Nasal cavity respiratory epithelium epithelial cell of viscerocranial mucosa (primary cell): Measurements from ENCODE around the gene LPAR5. TPM values are rescaled to one million over a fixed set of nuclear protein-coding genes. Genes with fewer than 3 reads are reported as not detected.

ENCODE experiments used
- total RNA-seq: library from RNA; depleted of rRNA; stranded (reverse); fragments of >200 nt; gene quantifications from 2 replicates; pipeline ENCODE4 v1.2.3, GENCODE V29; 2014

Gene LPAR5
- 2.7 and 5.1 TPM in 2 replicates for total RNA-seq

DNA sequence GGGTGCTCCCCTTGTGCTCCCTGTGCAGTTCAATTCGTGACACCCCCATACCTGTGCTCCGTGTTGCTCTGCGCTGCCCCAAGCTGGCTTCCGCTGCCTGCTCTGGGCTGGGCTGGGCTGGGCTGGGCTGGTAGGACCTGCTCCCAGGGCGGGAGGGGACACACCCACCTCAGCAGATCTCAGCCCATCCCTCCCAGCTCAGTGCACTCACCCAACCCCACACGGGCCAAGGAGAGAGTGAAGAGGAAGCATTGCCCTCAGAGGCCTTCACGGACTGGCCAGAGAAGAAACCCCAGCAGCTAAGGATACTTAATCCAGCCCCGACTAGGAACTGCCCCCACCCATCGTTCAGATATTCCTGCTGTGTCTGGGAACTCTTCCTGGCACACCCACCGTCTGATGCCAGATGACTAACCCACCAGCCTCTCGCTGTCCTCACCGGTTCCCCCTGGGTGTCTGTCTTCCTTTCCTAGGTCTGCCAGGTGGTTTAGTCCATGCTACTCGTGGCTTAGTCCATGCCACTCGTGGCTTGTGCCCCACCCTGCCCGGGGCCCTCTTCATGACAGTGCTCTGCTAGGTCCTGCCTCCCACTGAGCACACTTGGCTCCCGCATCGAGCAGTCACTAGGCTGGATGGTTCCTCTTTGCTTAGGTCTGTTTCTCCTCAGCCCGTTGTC, at the start of gene LPAR5:
Gene LPAR5 (minus strand): TSS at position 104 of the 676 bp plus-strand sequence. CDS start 14,711 bp downstream, outside the sequence.

DNA sequence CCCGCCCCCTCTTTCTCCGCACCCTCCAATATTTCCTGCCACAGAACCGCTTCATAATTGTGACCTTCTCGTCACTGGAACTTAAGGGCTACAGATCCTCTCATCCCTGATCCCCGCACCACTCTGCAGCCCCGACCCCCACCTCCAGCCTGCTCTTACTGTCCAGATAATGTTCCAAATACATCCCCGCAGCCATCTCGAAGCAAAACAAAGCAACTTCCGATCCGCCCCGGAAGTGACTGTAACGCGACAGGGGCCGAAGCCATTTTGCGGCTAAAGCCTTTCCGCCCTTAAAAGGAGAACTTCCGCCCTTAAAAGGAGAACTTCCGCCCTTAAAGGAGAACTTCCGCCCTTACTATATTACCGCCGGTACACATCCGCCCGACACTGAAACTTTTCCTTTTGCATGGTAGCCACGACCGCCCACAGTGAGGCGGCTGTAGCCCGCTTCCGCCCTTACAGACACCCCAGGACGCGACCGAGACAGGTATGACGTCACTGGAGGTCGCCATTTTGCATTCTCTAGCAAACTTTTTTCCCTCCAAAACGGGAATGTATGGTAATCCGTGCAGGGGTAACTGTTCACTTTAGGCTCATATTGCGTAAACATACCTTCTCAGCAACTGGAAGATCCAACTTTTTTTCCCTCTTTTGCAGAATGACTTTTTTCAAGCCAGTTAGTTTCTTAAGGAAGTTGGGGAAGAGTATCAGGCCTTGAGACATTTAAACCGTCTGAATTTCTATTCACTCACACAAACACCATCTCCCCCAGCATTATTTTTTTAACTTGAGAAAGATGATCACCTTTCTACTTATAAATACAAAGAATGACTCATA, 27.4 kb upstream of the LPAR5 start, which contains the start of gene ING4:
Gene ING4 (minus strand): TSS at position 214 of the 837 bp plus-strand sequence. CDS start 18 bp downstream, at position 196.

GRCh38 chr12:6647083-6647604, 11.4 kb upstream of the LPAR5 start, which contains the start of gene ACRBP:
TSS of gene ACRBP (minus strand) at chr12:6647432. CDS start at chr12:6647366, 66 bp downstream.

Other genes starting within 250 kb of the LPAR5 start
- not detected in 2 replicates for gene CD27, start 191.0 kb downstream of the LPAR5 start, total RNA-seq
- gene TAPBPL, start 183.9 kb downstream of the LPAR5 start, total RNA-seq = 2.4 and 18.9 TPM in 2 replicates
- 1.6 and 2.1 TPM in 2 replicates for gene VAMP1, start 165.3 kb downstream of the LPAR5 start, total RNA-seq
- gene MRPL51, start 142.7 kb downstream of the LPAR5 start, total RNA-seq = 85.8 and 94.7 TPM in 2 replicates
- 27.3 and 29.9 TPM in 2 replicates for gene NCAPD2, start 141.9 kb downstream of the LPAR5 start, total RNA-seq
- gene GAPDH, start 101.4 kb downstream of the LPAR5 start, total RNA-seq = 4,821 and 5,284 TPM in 2 replicates
- gene IFFO1, start 79.9 kb downstream of the LPAR5 start, total RNA-seq = 0.34 and 0.71 TPM in 2 replicates
- 37.3 and 45.6 TPM in 2 replicates for gene NOP2, start 67.7 kb downstream of the LPAR5 start, total RNA-seq
- gene CHD4, start 28.6 kb downstream of the LPAR5 start, total RNA-seq = 132 and 213 TPM in 2 replicates
- gene ACRBP, start 11.5 kb upstream of the LPAR5 start, total RNA-seq = 0.34 and 0.50 TPM in 2 replicates
- 11.6 and 24.5 TPM in 2 replicates for gene ING4, start 27.2 kb upstream of the LPAR5 start, total RNA-seq
- 7.2 and 17.5 TPM in 2 replicates for gene ZNF384, start 53.4 kb upstream of the LPAR5 start, total RNA-seq
- not detected in 2 replicates for gene PIANP, start 64.9 kb upstream of the LPAR5 start, total RNA-seq
- 75.9 and 84.0 TPM in 2 replicates for gene COPS7A, start 88.1 kb upstream of the LPAR5 start, total RNA-seq
- 150 and 159 TPM in 2 replicates for gene MLF2, start 117.2 kb upstream of the LPAR5 start, total RNA-seq
- 16.7 and 50.8 TPM in 2 replicates for gene PTMS, start 130.4 kb upstream of the LPAR5 start, total RNA-seq
- gene LAG3, start 136.6 kb upstream of the LPAR5 start, total RNA-seq = 0.07 TPM in 1 of 2 replicates, not detected in the other
- 0.21 TPM in 1 of 2 replicates, not detected in the other for gene CD4, start 153.6 kb upstream of the LPAR5 start, total RNA-seq
- under 0.01 TPM in 1 of 2 replicates, not detected in the other for gene GPR162, start 185.9 kb upstream of the LPAR5 start, total RNA-seq
- gene P3H3, start 192.4 kb upstream of the LPAR5 start, total RNA-seq = 18.8 and 20.6 TPM in 2 replicates
- gene GNB3, start 205.0 kb upstream of the LPAR5 start, total RNA-seq = 0.34 and 0.78 TPM in 2 replicates
- 0.57 and 0.68 TPM in 2 replicates for gene CDCA3, start 215.3 kb upstream of the LPAR5 start, total RNA-seq
- 44.8 and 68.4 TPM in 2 replicates for gene USP5, start 216.2 kb upstream of the LPAR5 start, total RNA-seq
- gene TPI1, start 231.6 kb upstream of the LPAR5 start, total RNA-seq = 571 and 622 TPM in 2 replicates
- 5.6 and 15.0 TPM in 2 replicates for gene SPSB2, start 237.3 kb upstream of the LPAR5 start, total RNA-seq